Esophagus (tissue), 2 donors: Measurements from ENCODE around the gene CYP4F22. TPM values are rescaled to one million over a fixed set of nuclear protein-coding genes. Genes with fewer than 3 reads are reported as not detected.
"Not testable (repeated sequence)": the region's sequence is repeated elsewhere in the genome, so short reads cannot be mapped to it uniquely, and the experiment has no call there.

ENCODE experiments used
- H3K27ac ChIP-seq, 2 donors: one replicate each; pipeline ENCODE4 v1.5.1; 2013; ENCODE audit warnings: low read depth in 2 of 2, mild to moderate bottlenecking in 2 of 2, inconsistent platforms in 1 of 2, low read length in 1 of 2, moderate library complexity in 1 of 2
- H3K27me3 ChIP-seq, 2 donors: one replicate each; pipeline ENCODE4 v1.6.1; 2013; ENCODE audit warnings: low read length in 2 of 2, control low read depth in 1 of 2, mild to moderate bottlenecking in 1 of 2; ENCODE audit not compliant: insufficient read depth in 2 of 2, control insufficient read depth in 1 of 2
- H3K36me3 ChIP-seq, 2 donors: one replicate each; pipeline ENCODE4 v1.6.1; 2013; ENCODE audit warnings: low read length in 1 of 2; ENCODE audit not compliant: control insufficient read depth in 2 of 2, insufficient read depth in 2 of 2
- H3K4me1 ChIP-seq, 2 donors: one replicate each; pipeline ENCODE4 v1.6.1; 2013; ENCODE audit warnings: low read length in 1 of 2; ENCODE audit not compliant: control insufficient read depth in 2 of 2, insufficient read depth in 2 of 2
- H3K4me3 ChIP-seq, 2 donors: one replicate each; pipeline ENCODE4 v1.5.1; 2013; ENCODE audit warnings: low read length in 2 of 2, mild to moderate bottlenecking in 2 of 2, low read depth in 1 of 2, moderate library complexity in 1 of 2
- H3K9me3 ChIP-seq, 2 donors: one replicate each; pipeline ENCODE4 v1.6.1; 2013; ENCODE audit warnings: mild to moderate bottlenecking in 2 of 2, low read depth in 1 of 2, low read length in 1 of 2, moderate library complexity in 1 of 2; ENCODE audit not compliant: control insufficient read depth in 2 of 2, insufficient read depth in 1 of 2
- WGBS, 2 donors: extraction: QIAGEN DNeasy Blood & Tissue Kit; methylation state at CpG; one replicate each; pipeline ENCODE4 v1.1.7; 2013; 5-methylcytosine and 5-hydroxymethylcytosine counted together
- polyA plus RNA-seq, 2 donors: library from polyadenylated mRNA; stranded (reverse); fragments of 200-250 nt; gene quantifications; one replicate each; pipeline ENCODE4 v1.2.3, GENCODE V29; 2013
- donor health status: healthy with polysubstance abuse.
- donor health status: Bipolar disorder and iron deficiency.

Gene CYP4F22
- polyA plus RNA-seq, 2 donors, result 4.4 to 17.3 TPM

- Histone ChIP-seq H3K27me3 (no peaks in the 10 kb centered on the region), H3K27ac (peak overlapping the region in 1 of 2 donors; percentile 50), H3K4me3 (no peak overlapping the region), H3K9me3 (peaks cover 0 to 2% of the 10 kb centered on the region in 2 donors), H3K4me1 (peaks cover under 1 to 2% of the 10 kb centered on the region in 2 donors), H3K36me3 (no peaks in the 10 kb centered on the region)
- WGBS, 2 donors, result 58 to 65% methylated on average over 8 of the region's 8 CpGs
Measured at GRCh38 chr19:15529774-15530372, 21.5 kb downstream of the CYP4F22 start.

- peaks cover 0 to under 1% of the 10 kb centered on the region in 2 donors for H3K4me1 ChIP-seq
- no peaks in the 10 kb centered on the region for H3K9me3 ChIP-seq
- H3K4me3 ChIP-seq, result no peak overlapping the region
- H3K27me3 ChIP-seq, result no peaks in the 10 kb centered on the region
- H3K27ac ChIP-seq, result peak overlapping the region in 1 of 2 donors; percentile 52
- WGBS, 2 donors, result 47 to 55% methylated on average over 2 of the region's 2 CpGs
- no peaks in the 10 kb centered on the region for H3K36me3 ChIP-seq
Measured at GRCh38 chr19:15532779-15533521, 24.6 kb downstream of the CYP4F22 start.

GRCh38 chr19:15533522-15533830, 25.2 kb downstream of the CYP4F22 start:
- H3K27me3 ChIP-seq, H3K9me3 ChIP-seq: not testable (repeated sequence)
- 68 to 69% methylated on average over 4 of the region's 4 CpGs for WGBS, 2 donors

GRCh38 chr19:15534957-15535864, 26.9 kb downstream of the CYP4F22 start:
- no peaks in the 10 kb centered on the region for H3K36me3 ChIP-seq
- 55% methylated on average over 6 of the region's 6 CpGs for WGBS, 2 donors
- no peaks in the 10 kb centered on the region for H3K27me3 ChIP-seq

More at GRCh38 chr19:15533522-15533830, 25.2 kb downstream of the CYP4F22 start:
- not testable (repeated sequence) for H3K36me3 ChIP-seq, H3K4me3 ChIP-seq, H3K4me1 ChIP-seq, H3K27ac ChIP-seq

GRCh38 chr19:15536350-15536749, 28.0 kb downstream of the CYP4F22 start:
- H3K4me1 ChIP-seq, result no peaks in the 10 kb centered on the region
- no peaks in the 10 kb centered on the region for H3K36me3 ChIP-seq
- H3K27me3 ChIP-seq, result no peaks in the 10 kb centered on the region
- no peak overlapping the region for H3K27ac ChIP-seq
- 50 to 55% methylated on average over 4 of the region's 4 CpGs for WGBS, 2 donors
- no peak overlapping the region for H3K4me3 ChIP-seq
- H3K9me3 ChIP-seq, result no peaks in the 10 kb centered on the region

More at GRCh38 chr19:15534957-15535864, 26.9 kb downstream of the CYP4F22 start:
- Histone ChIP-seq H3K4me3 (no peak overlapping the region), H3K9me3 (no peaks in the 10 kb centered on the region), H3K4me1 (no peaks in the 10 kb centered on the region), H3K27ac (no peak overlapping the region)

- Histone ChIP-seq H3K9me3 (no peaks in the 10 kb centered on the region), H3K4me3 (no peak overlapping the region), H3K36me3 (no peaks in the 10 kb centered on the region), H3K4me1 (no peaks in the 10 kb centered on the region), H3K27ac (no peak overlapping the region), H3K27me3 (peaks cover 0 to 2% of the 10 kb centered on the region in 2 donors)
- 59 to 71% methylated on average over 1 of the region's 1 CpG for WGBS, 2 donors
Measured at GRCh38 chr19:15538774-15539173, 30.4 kb downstream of the CYP4F22 start.

GRCh38 chr19:15539638-15540037, 31.3 kb downstream of the CYP4F22 start:
- no peaks in the 10 kb centered on the region for H3K36me3 ChIP-seq
- H3K9me3 ChIP-seq, result peaks cover 0 to 2% of the 10 kb centered on the region in 2 donors
- H3K4me1 ChIP-seq, result no peaks in the 10 kb centered on the region

GRCh38 chr19:15540435-15540834, 32.1 kb downstream of the CYP4F22 start:
- Histone ChIP-seq H3K4me1 (no peaks in the 10 kb centered on the region), H3K27me3 (peaks cover 0 to 2% of the 10 kb centered on the region in 2 donors), H3K27ac (no peak overlapping the region), H3K9me3 (peaks cover 0 to 2% of the 10 kb centered on the region in 2 donors), H3K36me3 (no peaks in the 10 kb centered on the region), H3K4me3 (no peak overlapping the region)
- WGBS, 2 donors, result 83 to 84% methylated on average over 20 of the region's 20 CpGs

More at GRCh38 chr19:15539638-15540037, 31.3 kb downstream of the CYP4F22 start:
- no peak overlapping the region for H3K27ac ChIP-seq
- no peak overlapping the region for H3K4me3 ChIP-seq
- H3K27me3 ChIP-seq, result peaks cover 0 to 2% of the 10 kb centered on the region in 2 donors

- H3K4me1 ChIP-seq, result no peaks in the 10 kb centered on the region
- H3K4me3 ChIP-seq, result no peak overlapping the region
- no peaks in the 10 kb centered on the region for H3K36me3 ChIP-seq
- peaks cover 0 to 2% of the 10 kb centered on the region in 2 donors for H3K9me3 ChIP-seq
- peaks cover 0 to 2% of the 10 kb centered on the region in 2 donors for H3K27me3 ChIP-seq
- no peak overlapping the region for H3K27ac ChIP-seq
Measured at GRCh38 chr19:15544283-15544682, 36.0 kb downstream of the CYP4F22 start.
